Measurements from ENCODE around the gene C19orf12. TPM values are rescaled to one million over a fixed set of nuclear protein-coding genes. Genes with fewer than 3 reads are reported as not detected.

Gene C19orf12
- total RNA-seq, 1 experiment from 2014 or later = 17.5 TPM

- Histone ChIP-seq H3K4me2 (ENCODE audit: insufficient read depth, insufficient read length, low read length) (no peak overlapping the region), H3K79me2 (ENCODE audit: insufficient read depth, low read length) (no peaks in the 10 kb centered on the region), H3K79me1 (ENCODE audit: insufficient read depth, low read depth, low read length, poor library complexity, severe bottlenecking) (no peaks in the 10 kb centered on the region), H3K27me3 (ENCODE audit: insufficient read depth, low read length) (no peaks in the 10 kb centered on the region), H3K56ac (ENCODE audit: insufficient read length, low read depth, low read length) (no peak overlapping the region), H2BK120ac (ENCODE audit: low read depth, low read length, poor library complexity, severe bottlenecking) (no peak overlapping the region), H3K23me2 (ENCODE audit: insufficient read length, low read depth, low read length, poor library complexity, severe bottlenecking) (no peaks in the 10 kb centered on the region), H3K18ac (ENCODE audit: insufficient read length, low read depth, low read length) (no peak overlapping the region), H2AFZ (ENCODE audit: low read length) (no peak overlapping the region), H3K23ac (ENCODE audit: insufficient read length, low read depth, low read length) (no peak overlapping the region), H4K8ac (replicated peaks; ENCODE audit: insufficient read length, low read depth, low read length) (no peak overlapping the region), H3K14ac (ENCODE audit: insufficient read depth, low read length) (no peak overlapping the region), H2BK20ac (ENCODE audit: low read depth, low read length, poor library complexity, severe bottlenecking) (no peak overlapping the region), H3K9ac (ENCODE audit: extremely low read depth, insufficient read length, low read length) (no peak overlapping the region), H4K5ac (ENCODE audit: insufficient read length, low read depth, low read length) (no peak overlapping the region), H4K20me1 (ENCODE audit: control insufficient read depth, insufficient read depth, insufficient read length) (no peaks in the 10 kb centered on the region), H3T11ph (ENCODE audit: low read length) (no peak overlapping the region), H4K91ac (ENCODE audit: insufficient read length, low read depth, low read length) (no peak overlapping the region), H3K4ac (ENCODE audit: low read depth, low read length) (no peak overlapping the region), H3K27ac (ENCODE audit: insufficient read length, low read depth, low read length) (no peak overlapping the region), H3K4me1 (ENCODE audit: insufficient read depth, low read length) (no peaks in the 10 kb centered on the region), H2BK12ac (ENCODE audit: insufficient read length, low read depth, low read length) (no peak overlapping the region), H3K9me3 (ENCODE audit: control insufficient read depth, low read depth, low read length) (no peaks in the 10 kb centered on the region), H2BK5ac (ENCODE audit: insufficient read length, low read length) (no peak overlapping the region), H2BK15ac (ENCODE audit: low read depth, low read length) (no peak overlapping the region), H2AK5ac (ENCODE audit: insufficient read length, low read length) (no peak overlapping the region)
- no peak overlapping the region for H3K4me3 Mint-ChIP-seq
- H3K27ac Mint-ChIP-seq = no peak overlapping the region
- DNase-seq = no peak
- WGBS (ENCODE audit: extremely low coverage, insufficient read length, low lambda C conversion rate) = no CpG with 5 or more reads among the region's 13 CpGs
- no peaks in the 10 kb centered on the region for H3K36me3 Mint-ChIP-seq (ENCODE audit: insufficient read depth in 1 of 3, low read depth in 3 of 3)
- peaks cover 14% of the 10 kb centered on the region for H3K27me3 Mint-ChIP-seq (ENCODE audit: low read depth)
- TF ChIP-seq CTCF (conservative IDR thresholded peaks at IDR 0.05) = no peak
- no peaks in the 10 kb centered on the region; a peak in 1 of 5 replicates for H3K9me3 Mint-ChIP-seq
- H3K4me1 Mint-ChIP-seq = no peaks in the 10 kb centered on the region
Measured at GRCh38 chr19:29731331-29731850, 16.3 kb upstream of the C19orf12 start.
